Stimulated activated CD8-positive, alpha-beta memory T cell treated with anti-CD3 and anti-CD28 coated beads, Interleukin-7, amount 100 ng/mL, for 1 hour (primary cell): Measurements from ENCODE around the gene IQCE.
"Not testable (repeated sequence)": the region's sequence is repeated elsewhere in the genome, so short reads cannot be mapped to it uniquely, and the experiment has no call there.

Experiments
- DNase-seq, 2 donors: peaks; one replicate each; pipeline ENCODE4 v3.0.0-alpha.2; 2020; ENCODE audit warnings: low read depth in 2 of 2

IQCE gene

DNA sequence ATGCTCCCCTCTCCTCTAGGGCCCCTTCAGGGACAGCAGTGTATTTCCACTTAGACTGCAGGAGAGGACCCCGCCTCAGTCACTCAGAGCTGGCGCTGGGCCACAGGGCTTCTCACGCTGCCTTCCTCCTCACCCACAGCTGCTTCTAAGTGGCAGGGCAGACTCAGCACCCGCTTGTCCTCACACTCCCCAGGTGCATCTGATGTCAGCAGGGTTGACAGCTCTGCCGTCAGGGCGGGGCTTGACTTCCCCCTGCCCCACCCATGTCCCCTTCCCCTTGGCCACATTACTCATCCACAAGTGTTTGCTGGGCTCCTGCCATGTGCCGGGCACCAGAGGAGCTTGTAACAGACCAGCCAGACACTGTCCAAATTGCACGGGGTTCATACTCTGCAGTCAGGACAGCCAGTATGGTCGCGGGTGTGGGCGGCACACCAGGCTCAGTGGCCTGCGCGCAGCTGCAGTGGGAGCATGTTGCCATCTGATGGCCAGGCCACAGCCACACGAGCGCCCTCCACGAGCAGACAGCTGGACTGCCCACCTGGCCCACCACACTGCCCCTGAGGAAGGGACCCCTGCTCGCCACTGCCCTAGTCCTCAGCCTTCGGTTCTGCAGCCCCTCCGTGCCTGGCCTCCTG is 43.7 kb downstream of the IQCE start:
- DNase-seq, result no peak

DNA sequence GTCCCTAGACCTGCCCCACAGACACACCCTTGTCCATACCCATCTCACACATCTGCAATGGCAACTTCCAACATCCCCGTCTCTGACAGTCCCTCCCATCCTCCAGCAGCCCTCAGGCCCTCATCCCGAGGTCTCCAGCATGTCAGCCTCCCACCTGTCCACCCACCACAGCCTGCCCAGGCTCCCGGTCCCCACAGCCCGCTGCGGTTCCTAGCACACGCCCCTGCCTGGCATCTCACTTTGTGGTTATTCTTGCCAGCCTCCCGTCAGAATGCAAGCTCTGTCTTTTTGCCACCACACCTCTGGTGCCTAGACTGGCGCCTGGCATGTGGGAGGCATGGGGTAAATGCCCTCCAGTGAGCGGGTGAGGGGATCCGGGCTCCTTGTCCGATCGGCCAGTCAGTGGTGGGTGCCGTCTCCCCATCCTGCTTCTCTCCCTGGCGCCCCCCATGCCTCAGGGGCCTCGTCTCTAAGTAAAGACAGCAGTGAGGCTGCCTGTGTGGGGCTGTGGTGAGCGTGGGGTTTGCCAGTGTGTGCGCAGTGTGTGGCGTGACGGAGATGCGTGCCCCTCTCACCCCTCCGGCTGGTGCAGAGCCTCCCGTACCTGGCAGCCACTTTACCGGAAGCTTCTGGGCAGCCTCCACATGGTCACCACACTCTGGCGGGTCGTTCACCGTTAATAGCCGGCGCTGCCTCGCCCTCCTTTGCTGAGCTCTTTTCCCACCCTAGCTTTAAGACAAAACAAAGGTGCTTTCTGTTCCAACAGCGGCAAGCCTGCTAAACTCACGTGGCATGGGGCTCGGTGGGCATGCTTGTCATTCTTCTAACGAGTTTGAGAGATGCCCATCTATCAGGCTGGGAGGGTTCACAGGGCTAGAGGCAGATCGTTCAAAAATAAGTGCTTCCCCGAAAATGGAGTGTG is 44.5 kb downstream of the IQCE start:
- DNase-seq, result no peak

DNA sequence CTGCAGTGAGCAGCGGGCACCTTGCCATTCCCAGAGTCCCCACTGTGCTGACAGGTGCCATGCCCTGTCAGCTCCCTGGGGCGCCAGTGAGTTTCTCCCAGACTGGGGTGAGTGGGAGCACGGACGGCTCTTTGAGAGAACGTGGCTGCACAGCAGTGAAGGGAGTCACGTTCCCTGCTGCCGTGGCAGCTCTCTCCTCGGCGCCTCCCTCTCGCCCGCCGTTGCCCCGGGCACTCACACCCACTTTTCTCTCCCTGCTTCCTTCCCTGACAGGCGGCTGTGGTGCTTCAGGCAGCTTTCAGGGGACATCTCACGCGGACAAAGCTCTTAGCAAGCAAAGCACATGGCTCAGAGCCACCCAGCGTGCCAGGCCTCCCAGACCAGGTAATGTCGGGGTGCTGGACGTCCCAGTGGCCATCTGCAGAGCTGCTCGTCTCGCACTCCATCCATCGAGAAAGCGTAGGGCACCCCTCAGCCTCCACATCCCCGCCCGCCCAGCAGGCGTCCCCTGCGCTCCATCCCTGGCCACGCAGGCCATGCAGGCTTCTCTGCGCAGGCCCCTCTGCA is 45.9 kb downstream of the IQCE start:
- no peak for DNase-seq

DNA sequence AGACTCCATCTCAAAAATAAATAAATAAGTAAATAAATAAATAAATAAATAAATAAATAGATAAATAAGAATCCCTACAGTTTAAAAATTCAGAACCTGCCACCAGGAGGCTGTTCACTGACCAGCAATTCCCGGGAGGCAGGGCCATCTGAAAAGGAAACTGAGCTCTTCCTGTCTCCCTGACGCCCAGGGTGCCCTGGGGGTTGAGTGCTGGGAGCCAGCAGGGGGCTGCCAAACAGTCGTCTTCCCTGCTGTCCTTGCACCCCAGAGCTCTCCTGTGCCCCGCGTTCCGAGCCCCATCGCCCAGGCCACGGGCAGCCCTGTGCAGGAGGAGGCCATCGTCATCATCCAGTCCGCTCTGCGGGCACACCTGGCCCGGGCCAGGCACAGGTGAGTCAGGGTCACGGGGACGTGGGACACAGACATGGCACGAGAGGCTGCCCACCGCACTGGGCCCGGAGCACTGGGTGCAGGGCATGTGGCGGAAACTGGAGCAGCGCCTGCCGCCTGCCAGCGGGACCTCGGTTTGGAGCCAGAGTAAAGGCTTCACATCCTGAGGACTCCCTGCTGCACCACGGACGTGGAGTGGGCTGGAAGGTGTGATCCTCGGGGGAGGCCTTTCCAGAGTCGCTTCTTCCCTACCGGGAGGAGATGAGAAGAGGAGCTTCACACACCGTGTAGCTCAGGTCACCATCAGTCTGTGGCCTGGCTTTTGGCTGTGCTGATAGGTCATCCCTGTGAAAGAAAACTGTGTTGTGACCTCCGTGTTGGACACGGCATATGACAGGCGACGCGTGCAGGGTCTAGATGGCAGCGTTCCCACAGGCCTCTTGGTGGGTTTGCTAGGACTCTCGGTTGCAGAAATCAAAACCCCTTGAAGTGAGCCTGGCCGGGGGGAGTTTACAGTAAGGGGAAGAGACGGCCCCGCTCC is 47.1 kb downstream of the IQCE start:
- DNase-seq, result no peak

DNA sequence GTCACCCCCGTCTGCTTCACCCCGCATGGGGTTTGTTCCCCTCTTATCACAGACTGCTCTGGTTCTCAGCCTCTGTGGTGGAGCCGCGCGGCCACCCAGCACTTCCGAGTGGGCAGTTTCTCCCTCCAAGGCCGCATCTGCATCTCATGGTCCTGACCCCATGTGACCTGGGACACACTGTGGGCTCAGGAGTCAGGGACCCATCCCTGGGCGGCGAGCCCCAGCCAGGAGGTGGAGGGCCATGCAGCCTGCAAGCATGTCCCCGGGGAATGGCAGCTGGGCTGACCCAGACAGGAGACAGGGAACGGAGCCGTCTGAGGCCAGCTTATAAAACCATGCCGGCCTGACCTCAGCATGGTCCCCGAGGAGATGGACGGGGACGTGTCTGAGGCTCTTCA is 47.8 kb downstream of the IQCE start:
- DNase-seq, result no peak

DNA sequence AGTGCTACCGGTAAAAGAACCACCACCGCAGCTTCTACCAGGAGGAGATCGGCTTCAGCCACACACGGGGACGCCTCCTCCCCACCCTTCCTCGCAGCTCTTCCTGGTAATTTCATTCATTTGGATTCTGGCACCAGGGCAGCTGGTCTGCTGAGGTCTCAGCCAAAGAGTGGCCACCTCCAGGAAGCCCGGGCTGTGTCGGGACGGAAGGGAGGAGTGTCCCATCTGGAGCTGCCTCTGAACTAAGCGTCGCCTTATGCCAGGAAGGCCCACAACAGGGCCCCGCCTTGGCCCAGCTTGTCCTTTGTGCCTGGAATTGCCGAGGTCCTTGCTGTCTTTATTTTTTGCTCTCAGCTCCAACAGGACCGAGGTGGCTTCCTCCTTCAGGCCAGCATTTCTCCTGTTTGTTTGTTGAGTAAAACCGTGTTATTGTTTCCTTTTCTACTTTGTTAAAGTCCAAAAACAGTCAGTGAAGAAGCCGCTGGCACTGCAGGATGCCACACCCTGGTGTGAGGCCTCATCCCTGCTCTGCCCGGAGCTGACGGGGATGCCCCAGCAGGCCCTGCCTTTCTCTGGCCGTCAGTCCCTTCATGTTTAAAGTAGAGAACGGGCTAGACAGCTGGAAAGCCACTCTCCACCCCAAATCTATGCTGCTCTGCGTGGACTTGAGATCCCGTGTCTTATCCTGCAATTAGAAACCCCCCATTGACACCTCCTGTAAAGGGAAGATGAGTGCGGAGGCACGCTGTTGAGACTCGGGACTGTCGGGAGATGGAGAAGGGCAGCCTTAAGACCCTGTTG is 48.5 kb downstream of the IQCE start:
- no peak for DNase-seq

DNA sequence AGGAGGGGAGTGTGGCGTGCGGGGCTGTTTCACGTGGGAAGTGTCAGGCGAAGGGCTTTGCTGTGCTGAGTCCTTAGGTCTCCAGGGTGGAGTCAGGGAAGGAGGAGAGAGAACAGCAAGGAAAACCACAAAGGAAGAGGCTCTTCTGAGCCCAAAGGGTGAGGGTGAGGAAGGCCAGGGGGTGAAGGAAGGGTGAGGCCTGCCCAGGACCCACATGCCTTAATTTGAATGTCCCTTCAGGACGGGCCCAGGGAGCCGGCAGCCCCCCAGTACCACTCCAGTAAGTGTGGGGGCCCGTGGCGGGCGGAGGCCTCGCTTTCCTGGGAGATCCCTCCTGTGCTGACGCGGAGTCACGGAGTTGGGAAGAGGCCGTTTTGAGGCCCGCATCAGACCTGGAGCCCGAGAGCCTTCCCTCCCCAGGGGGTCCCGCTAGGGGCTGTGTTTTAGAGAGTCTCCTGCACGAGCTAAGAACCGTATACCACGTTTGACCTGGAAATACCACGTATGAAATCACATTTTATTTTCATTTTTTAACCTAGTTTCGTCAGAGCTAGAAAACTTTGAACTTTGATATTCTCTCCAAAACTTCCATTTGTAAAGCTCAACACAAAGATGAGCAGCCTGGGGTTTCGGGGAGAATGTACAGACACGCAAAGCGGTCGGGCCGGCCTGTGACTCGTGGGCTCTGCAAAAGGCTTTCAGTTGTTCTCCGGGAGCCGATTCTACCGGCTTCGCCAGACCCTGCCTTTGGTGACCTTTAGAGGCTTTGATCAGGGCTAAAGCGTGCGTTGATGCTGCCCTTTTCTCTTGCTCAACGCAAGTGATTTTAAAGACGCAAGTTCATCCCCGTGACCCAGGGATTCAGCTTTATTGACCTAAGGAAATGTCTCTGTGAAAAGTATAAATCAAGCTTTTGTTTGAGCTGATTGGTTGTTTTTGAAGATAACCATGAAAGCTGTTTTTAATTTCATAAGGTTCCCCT is 49.4 kb downstream of the IQCE start:
- DNase-seq, result no peak

DNA sequence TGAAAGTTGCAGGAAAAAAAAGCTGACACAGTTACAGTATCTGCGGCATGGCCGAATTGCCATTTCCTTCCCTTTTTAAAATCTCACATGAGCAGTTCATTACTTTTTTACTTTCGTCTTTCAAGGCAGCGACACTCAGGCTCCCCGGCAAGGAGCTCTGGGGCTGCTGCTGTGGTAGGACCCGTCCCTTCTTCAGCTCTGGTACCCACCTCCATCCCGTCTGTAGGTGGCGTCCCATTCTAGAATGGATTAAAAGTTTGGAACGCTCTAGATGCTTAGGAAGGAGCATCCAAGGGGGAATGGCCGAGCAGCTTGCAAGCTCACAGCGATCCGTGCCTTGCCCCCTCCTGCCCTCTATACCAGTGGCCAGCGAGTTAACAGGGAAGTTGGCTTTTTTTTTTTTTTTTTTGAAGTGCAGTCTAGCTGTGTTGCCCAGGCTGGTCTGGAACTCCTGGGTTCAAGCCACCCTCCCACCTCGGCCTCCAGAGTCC is 50.2 kb downstream of the IQCE start:
- DNase-seq, result no peak

DNA sequence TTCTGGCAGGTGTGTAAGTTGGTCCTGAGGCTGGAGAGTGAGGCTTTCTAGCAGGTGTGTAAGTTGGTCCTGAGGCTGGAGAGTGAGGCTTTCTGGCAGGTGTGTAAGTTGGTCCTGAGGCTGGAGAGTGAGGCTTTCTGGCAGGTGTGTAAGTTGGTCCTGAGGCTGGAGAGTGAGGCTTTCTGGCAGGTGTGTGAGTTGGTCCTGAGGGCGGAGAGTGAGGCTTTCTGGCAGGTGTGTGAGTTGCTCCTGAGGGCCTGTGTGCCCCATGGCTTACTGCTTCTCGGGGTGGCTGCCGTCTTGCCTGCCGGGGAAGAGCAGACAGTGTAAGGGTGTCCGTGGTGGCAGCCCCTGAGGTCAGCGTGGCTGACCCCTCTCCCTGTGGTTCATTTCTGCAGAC is 50.9 kb downstream of the IQCE start:
- DNase-seq, result not testable (repeated sequence)

DNA sequence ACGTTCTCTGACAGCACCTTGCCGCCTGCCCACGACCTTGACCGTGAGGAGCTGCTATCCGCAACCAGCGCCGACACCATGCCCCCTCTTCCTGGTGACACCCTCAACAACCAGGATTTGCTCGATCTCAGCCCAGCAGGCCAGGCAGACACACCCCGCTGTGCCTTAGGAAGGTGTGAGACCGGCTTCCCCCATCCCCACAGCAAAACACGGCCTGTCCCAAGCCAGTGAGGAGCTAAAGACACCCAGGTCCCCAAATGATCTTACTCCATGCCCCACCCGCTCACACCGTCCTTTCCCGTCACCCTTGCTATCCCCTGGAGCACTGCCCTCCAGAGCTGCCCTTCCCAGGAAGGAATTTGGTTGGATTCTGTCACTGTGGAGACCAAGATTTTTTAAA is 51.7 kb downstream of the IQCE start:
- no peak for DNase-seq

DNA sequence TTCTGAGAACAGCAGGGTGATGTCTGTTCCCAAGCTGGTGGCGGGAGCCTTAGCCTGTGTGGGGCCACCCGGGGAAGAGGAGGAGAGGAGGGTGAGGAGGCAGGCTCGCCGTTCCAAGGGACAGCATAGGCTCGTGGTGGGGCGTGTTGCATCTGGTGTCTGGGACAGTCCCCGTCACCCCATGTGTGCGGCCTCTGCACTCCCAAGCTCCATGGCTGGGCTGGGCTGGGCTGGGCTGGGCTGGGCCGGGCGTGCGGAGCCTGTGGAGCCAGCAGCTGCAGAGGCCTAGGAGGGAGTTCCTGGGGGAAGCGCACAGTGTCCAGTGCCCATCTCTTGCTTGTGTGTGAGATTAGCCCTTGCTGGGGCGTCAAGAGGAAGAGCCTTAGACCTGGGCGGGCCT is 52.1 kb downstream of the IQCE start:
- DNase-seq, result no peak

DNA sequence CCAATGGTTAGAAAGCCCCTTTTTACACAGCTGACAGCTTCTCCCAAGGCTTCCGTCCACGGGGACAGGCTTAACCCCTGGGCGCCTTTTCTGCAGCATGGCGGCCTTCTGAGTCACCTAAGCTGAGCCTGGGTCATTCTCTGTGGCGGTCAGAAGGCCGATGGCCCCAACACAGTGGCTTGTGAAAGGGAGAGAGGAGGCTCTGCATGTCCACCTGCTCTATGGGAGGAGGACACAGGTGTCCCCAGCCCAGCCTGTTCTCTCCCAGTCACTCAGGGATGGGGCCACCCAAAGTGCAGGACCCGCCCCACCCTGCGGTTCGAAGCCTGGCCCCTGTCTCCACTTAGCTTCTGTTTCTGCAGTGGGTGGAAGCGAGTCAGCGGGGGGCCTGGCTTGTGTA is 52.6 kb downstream of the IQCE start:
- DNase-seq, result no peak

DNA sequence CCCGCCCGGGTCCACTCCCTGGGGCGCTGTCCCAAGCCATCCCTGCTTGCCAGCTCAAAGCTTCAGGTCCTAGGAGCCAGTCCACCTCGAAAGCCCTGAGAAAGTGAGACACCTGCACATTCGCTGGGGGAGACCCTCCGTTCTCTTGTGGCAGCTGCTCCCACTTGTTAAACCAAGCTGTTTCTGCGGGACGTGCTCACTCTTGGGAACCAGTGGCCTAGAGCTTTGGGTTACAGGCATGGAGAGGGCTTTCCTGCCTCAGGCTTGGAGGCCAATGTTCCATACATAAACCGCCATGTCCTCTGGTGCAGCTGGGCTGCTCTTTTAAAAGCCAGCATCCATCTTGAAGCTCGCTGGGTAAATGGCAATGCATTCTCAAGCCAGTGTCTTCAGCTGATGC is 53.1 kb downstream of the IQCE start:
- DNase-seq, result no peak

DNA sequence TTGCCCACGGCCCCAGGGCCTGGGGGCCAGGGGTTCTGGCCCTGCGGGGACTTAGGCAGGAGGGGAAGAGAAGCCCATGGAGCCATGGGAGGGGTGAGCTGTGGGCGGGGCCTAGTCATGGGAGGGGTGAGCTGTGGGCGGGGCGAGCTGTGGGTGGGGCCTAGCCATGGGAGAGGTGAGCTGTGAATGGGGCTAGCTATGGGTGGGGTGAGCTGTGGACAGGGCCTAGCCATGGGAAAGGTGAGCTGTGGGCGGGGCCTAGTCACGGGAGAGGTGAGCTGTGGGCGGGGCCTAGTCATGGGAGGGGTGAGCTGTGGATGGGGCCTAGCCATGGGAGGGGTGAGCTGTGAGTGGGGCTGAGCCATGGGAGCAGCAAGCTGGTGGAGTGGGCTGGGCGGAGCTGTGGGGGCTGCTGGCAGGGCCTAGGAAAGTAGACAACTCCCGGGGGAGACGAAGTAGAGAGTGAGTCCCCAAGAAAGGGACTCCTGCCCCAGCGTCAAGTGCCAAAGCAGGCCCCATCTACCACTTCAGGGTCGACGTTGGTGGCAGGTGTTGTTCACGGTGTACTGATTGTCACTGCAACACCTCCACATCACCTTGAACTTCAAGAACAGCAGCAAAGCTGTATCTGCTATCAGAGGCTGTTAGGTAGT is 53.8 kb downstream of the IQCE start:
- DNase-seq, result no peak

DNA sequence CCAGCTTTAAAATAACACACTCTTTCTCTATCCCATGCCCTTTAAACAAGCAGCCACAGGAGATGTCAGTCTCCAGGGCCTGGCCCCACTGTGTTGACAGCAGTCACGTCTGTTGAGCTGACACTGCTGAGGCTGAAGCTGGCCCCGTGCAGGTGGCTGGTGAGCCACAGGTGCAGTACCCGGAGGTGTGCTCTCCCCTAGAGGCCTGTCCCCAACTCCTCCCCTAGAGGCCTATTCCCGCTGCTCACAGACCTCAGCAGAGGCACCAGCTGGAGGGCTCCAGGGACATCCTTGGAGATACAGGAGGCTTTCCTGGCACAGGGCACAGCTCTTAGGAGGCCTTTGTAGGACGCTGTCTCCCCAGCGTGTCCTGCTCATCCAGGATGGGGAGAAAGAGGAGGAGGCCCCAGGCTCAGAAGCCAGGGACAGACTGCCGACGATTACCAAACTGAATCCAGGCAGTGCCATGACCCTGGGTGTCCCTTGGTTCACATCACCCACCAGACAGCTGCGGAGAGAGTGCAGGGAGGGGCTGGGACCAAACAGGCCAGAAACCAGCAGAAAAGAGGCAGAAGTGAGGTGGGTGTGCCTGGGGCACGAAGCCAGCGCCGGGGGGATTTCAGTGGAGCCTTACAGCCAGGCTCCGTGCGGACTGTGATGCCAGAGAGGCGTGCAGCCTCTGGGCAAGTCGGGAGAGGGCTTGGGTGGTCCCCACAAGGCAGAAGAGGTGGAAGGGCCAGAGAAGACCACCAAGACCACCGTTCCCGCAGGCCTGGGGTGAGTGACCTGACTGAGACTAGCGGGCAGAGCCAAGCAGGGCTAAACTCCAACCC is 54.5 kb downstream of the IQCE start:
- DNase-seq, result no peak

DNA sequence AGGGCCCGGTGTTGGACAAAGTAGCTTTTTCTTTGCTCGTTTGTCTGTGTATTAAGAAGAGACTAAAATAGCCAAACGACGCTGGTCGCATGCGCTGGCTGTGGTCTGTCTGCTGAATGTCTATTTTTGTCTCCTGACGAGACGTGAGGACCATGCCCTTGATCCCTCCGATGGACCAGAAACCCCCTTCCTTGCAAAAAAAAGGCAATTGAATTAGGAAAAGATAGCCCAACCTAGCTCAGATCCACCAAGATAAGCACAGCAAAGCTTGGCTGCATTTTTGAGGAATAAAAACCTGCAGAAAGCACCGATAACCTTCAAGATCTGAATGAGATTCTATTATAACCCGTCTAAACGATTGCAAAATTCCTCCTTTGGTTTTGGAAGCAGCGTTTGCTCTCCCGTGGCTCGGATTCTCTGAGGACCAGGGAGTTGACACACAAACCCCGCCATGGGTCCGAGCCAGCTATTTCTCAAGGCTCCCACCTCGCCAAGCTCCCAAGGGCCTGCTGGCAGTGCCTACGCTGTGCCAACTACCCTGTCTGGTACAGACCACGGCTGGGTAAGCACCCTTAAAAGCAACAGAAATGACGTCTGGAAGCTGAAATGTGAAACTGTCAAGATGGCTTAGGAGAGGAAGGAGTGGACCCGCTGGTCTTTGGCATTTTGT is 55.3 kb downstream of the IQCE start:
- DNase-seq, result no peak

DNA sequence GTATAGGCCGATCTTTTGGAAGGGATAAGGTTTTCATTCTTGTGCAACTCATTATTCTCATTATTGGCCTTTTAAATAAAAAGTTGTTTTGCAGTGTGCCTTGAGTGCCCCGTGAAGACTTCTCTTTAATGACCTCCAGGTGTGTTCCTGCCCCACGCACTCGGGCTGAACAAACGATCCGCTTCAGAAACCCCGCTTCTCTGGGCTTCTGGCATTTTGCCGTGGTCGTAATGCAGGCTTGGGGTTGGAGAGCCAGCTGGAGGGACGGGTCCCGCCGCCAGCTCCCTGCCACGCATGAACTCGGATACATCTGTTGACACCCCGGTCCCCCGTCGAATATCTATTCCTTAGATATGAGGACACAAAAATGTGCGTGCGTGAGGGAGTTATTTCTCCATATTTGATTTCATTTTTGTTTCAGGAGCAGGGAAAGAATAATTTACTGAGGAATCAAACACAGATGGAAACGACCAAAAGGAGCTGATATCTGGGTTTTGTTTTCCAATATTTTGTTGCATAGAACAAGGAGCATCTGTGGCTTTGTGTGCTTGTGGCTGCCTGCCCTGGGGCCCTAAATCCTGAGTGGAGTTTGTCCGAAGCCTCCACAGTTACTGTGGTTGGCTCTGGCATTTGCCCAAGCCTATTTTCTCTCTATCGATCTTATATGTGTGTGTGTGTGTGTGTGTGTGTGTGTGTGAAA is 56.0 kb downstream of the IQCE start:
- DNase-seq, result no peak
